ENCODE data around the gene ADRM1. TPM values are rescaled to one million over a fixed set of nuclear protein-coding genes. Genes with fewer than 3 reads are reported as not detected.
A peak's percentile ranks its signal among the peaks of the same experiment; 100 is the strongest.

Gene ADRM1
- total RNA-seq, 2 experiments from 2014 or later = 40.8 to 44.3 TPM

- no peak overlapping the region for H3K27ac Mint-ChIP-seq
- POLR2A ChIA-PET = no interaction called here
These were observed 12.9 kb upstream of the ADRM1 start for GRCh38 chr20:62289898-62290297.

GRCh38 chr20:62291251-62292066, 11.3 kb upstream of the ADRM1 start:
- POLR2A ChIA-PET = no interaction called here
- no peak for ATAC-seq (ENCODE audit: poor library complexity)
- DNase-seq = no peak
- Mint-ChIP-seq H3K4me3 (no peak overlapping the region), H3K4me1 (ENCODE audit: low read depth) (no peaks in the 10 kb centered on the region), H3K27ac (no peak overlapping the region), H3K27me3 (no peaks in the 10 kb centered on the region), H3K36me3 (ENCODE audit: low read depth) (peaks cover 58% of the 10 kb centered on the region), H3K9me3 (no peaks in the 10 kb centered on the region)
- Histone ChIP-seq H3K9me3 (ENCODE audit: control insufficient read depth in 1 of 2, insufficient read depth in 1 of 2, low read length in 2 of 2) (no peaks in the 10 kb centered on the region), H3K27ac (ENCODE audit: low read depth in 1 of 2, low read length in 2 of 2) (peak overlapping the region in 1 of 2 donors; percentile 23), H3K27me3 (ENCODE audit: control insufficient read depth in 1 of 2, insufficient read depth in 2 of 2, low read length in 2 of 2) (no peaks in the 10 kb centered on the region), H3K4me3 (ENCODE audit: low read length) (no peak overlapping the region), H3K4me1 (ENCODE audit: insufficient read depth, low read length) (peaks cover 10% of the 10 kb centered on the region), H3K36me3 (ENCODE audit: insufficient read depth, low read length) (peaks cover 42% of the 10 kb centered on the region)
- no peak for TF ChIP-seq CTCF (IDR thresholded peaks at IDR 0.05)
- CTCF ChIA-PET = no interaction called here
- intact Hi-C loops (cut with DNase I, micrococcal nuclease) = no loop called here

More at GRCh38 chr20:62289898-62290297, 12.9 kb upstream of the ADRM1 start:
- no peaks in the 10 kb centered on the region for H3K9me3 ChIP-seq (ENCODE audit: control insufficient read depth in 1 of 2, insufficient read depth in 1 of 2, low read length in 2 of 2)
- H3K4me3 ChIP-seq (ENCODE audit: low read length) = no peak overlapping the region
- CTCF ChIA-PET = no interaction called here
- intact Hi-C loops (cut with DNase I, micrococcal nuclease) = no loop called here
- peaks cover 49% of the 10 kb centered on the region for H3K36me3 ChIP-seq (ENCODE audit: insufficient read depth, low read length)
- DNase-seq = no peak
- H3K27me3 Mint-ChIP-seq = no peaks in the 10 kb centered on the region
- TF ChIP-seq CTCF (IDR thresholded peaks at IDR 0.05) = no peak
- no peak overlapping the region for H3K4me3 Mint-ChIP-seq
- no peak for ATAC-seq (ENCODE audit: poor library complexity)
- no peaks in the 10 kb centered on the region for H3K4me1 Mint-ChIP-seq (ENCODE audit: low read depth)
- no peaks in the 10 kb centered on the region for H3K9me3 Mint-ChIP-seq
- no peaks in the 10 kb centered on the region for H3K27me3 ChIP-seq (ENCODE audit: control insufficient read depth in 1 of 2, insufficient read depth in 2 of 2, low read length in 2 of 2)
- peaks cover 59% of the 10 kb centered on the region for H3K36me3 Mint-ChIP-seq (ENCODE audit: low read depth)
- H3K4me1 ChIP-seq (ENCODE audit: insufficient read depth, low read length) = peaks cover 10% of the 10 kb centered on the region
- H3K27ac ChIP-seq (ENCODE audit: low read depth in 1 of 2, low read length in 2 of 2) = no peak overlapping the region

GRCh38 chr20:62292108-62292507, 10.7 kb upstream of the ADRM1 start:
- DNase-seq = peak in 3 of 14 experiments; percentile 35 to 64 (median 47)
- Mint-ChIP-seq H3K9me3 (no peaks in the 10 kb centered on the region), H3K27ac (peak overlapping the region; percentile 15), H3K36me3 (ENCODE audit: low read depth) (peaks cover 53% of the 10 kb centered on the region), H3K4me3 (no peak overlapping the region), H3K4me1 (ENCODE audit: low read depth) (no peaks in the 10 kb centered on the region), H3K27me3 (no peaks in the 10 kb centered on the region)
- H3K4me3 ChIP-seq (ENCODE audit: low read length) = no peak overlapping the region
- ATAC-seq (ENCODE audit: poor library complexity) = peak; percentile 39
- no peak for TF ChIP-seq CTCF (IDR thresholded peaks at IDR 0.05)
- H3K27ac ChIP-seq (ENCODE audit: low read depth in 1 of 2, low read length in 2 of 2) = peak overlapping the region in 1 of 2 donors; percentile 23
- peaks cover 10% of the 10 kb centered on the region for H3K4me1 ChIP-seq (ENCODE audit: insufficient read depth, low read length)
- no peaks in the 10 kb centered on the region for H3K9me3 ChIP-seq (ENCODE audit: control insufficient read depth in 1 of 2, insufficient read depth in 1 of 2, low read length in 2 of 2)
- H3K27me3 ChIP-seq (ENCODE audit: control insufficient read depth in 1 of 2, insufficient read depth in 2 of 2, low read length in 2 of 2) = no peaks in the 10 kb centered on the region
- CTCF ChIA-PET = no interaction called here
- intact Hi-C loops (cut with DNase I, micrococcal nuclease) = no loop called here
- POLR2A ChIA-PET = no interaction called here
- H3K36me3 ChIP-seq (ENCODE audit: insufficient read depth, low read length) = peaks cover 37% of the 10 kb centered on the region

Measured in CD4-positive, alpha-beta T cell (primary cell).